IMR-90 (cell line): ENCODE measurements around the gene ACADS. TPM values are rescaled to one million over a fixed set of nuclear protein-coding genes. Genes with fewer than 3 reads are reported as not detected.

ENCODE experiments used
- ATAC-seq: fragments of 200-7000 bp; cut with Tn5 transposase; 2 replicates; pipeline ENCODE4 v1.9.1; 2020; ENCODE audit warnings: low read depth, mild to moderate bottlenecking, moderate library complexity
- BruUV-seq: library from RNA; stranded (reverse); fragments of 400-500 nt; replicated peaks from 2 replicates; lab custom pipeline; 2021; lab: Mats Ljungman, UMichigan
- CTCF ChIA-PET: fragments of 300-600 bp; formaldehyde crosslinking; extraction: SDS; loops from one replicate; lab custom pipeline; 2021; ENCODE audit warnings: antibody characterized with exemption; lab: Yijun Ruan, JAX
- POLR2A ChIA-PET: fragments of 300-600 bp; sonication (Branson Sonifier 250); formaldehyde crosslinking; loops from one replicate; lab custom pipeline; 2022; ENCODE audit warnings: antibody characterized with exemption; ENCODE audit not compliant: unreplicated experiment; lab: Charles Lee
- DNase-seq: peaks from one replicate; pipeline ENCODE4 v3.0.0; 2013
- H2AFZ ChIP-seq: replicated peaks from 2 replicates; pipeline ENCODE3; 2013; ENCODE audit warnings: low read length, mild to moderate bottlenecking; ENCODE audit not compliant: poor library complexity
- H2AK5ac ChIP-seq: 2 replicates; pipeline ENCODE4 v1.6.1; 2013; ENCODE audit warnings: low read depth, low read length, inconsistent platforms
- H2AK9ac ChIP-seq: replicated peaks from 2 replicates; pipeline ENCODE3; 2013; ENCODE audit warnings: mild to moderate bottlenecking, low read depth, low read length, moderate library complexity; ENCODE audit not compliant: poor library complexity
- H2BK120ac ChIP-seq: 2 replicates; pipeline ENCODE4 v1.6.1; 2013; ENCODE audit warnings: low read depth, low read length, inconsistent platforms
- H2BK15ac ChIP-seq: 3 replicates; pipeline ENCODE4 v1.6.1; 2013; ENCODE audit warnings: low read depth, low read length, inconsistent platforms
- H2BK20ac ChIP-seq: 2 replicates; pipeline ENCODE4 v1.6.1; 2013; ENCODE audit warnings: low read depth, mild to moderate bottlenecking, inconsistent platforms, low read length, moderate library complexity
- H2BK5ac ChIP-seq: 2 replicates; pipeline ENCODE4 v1.6.1; 2013; ENCODE audit warnings: mild to moderate bottlenecking, low read depth, low read length, inconsistent platforms; ENCODE audit not compliant: poor library complexity, severe bottlenecking
- H3K14ac ChIP-seq: replicated peaks from 2 replicates; pipeline ENCODE4 v1.6.1; 2013; ENCODE audit warnings: low read depth, low read length, inconsistent platforms
- H3K18ac ChIP-seq: 2 replicates; pipeline ENCODE4 v1.6.1; 2013; ENCODE audit warnings: low read depth, low read length, control low read depth
- H3K23ac ChIP-seq: 2 replicates; pipeline ENCODE4 v1.6.1; 2013; ENCODE audit warnings: low read depth, low read length, inconsistent platforms
- H3K27ac ChIP-seq: 2 replicates; pipeline ENCODE4 v1.5.1; 2013; ENCODE audit warnings: mild to moderate bottlenecking, control low read depth, low read length; ENCODE audit not compliant: insufficient read depth
- H3K27me3 ChIP-seq: 2 replicates; pipeline ENCODE4 v1.6.1; 2013; ENCODE audit warnings: low read length; ENCODE audit not compliant: control insufficient read depth, insufficient read depth
- H3K36me3 ChIP-seq: 2 replicates; pipeline ENCODE4 v1.6.1; 2013; ENCODE audit warnings: low read length, mixed read lengths; ENCODE audit not compliant: control insufficient read depth, insufficient read depth
- H3K4ac ChIP-seq: 2 replicates; pipeline ENCODE4 v1.6.1; 2013; ENCODE audit warnings: low read depth, low read length, inconsistent platforms
- H3K4me1 ChIP-seq: 2 replicates; pipeline ENCODE4 v1.6.1; 2013; ENCODE audit warnings: low read length, mixed read lengths; ENCODE audit not compliant: control insufficient read depth, insufficient read depth
- H3K4me2 ChIP-seq: 2 replicates; pipeline ENCODE4 v1.6.1; 2013; ENCODE audit warnings: low read depth, mild to moderate bottlenecking, control low read depth, low read length, moderate library complexity
- H3K4me3 ChIP-seq: 2 replicates; pipeline ENCODE4 v1.5.1; 2013; ENCODE audit warnings: low read depth, mild to moderate bottlenecking, control low read depth, low read length, moderate library complexity; ENCODE audit not compliant: insufficient read depth
- H3K56ac ChIP-seq: 2 replicates; pipeline ENCODE4 v1.6.1; 2013; ENCODE audit warnings: low read length, inconsistent platforms; ENCODE audit not compliant: insufficient read depth; ENCODE audit errors: extremely low read depth
- H3K79me1 ChIP-seq, 2 experiments: 2 replicates each; pipeline ENCODE4 v1.6.1; 2013; ENCODE audit warnings: low read length in 2 of 2, inconsistent platforms in 1 of 2, low read depth in 1 of 2
- H3K9ac ChIP-seq: 2 replicates; pipeline ENCODE4 v1.6.1; 2013; ENCODE audit warnings: low read depth, low read length, control low read depth
- H3K9me1 ChIP-seq: 2 replicates; pipeline ENCODE4 v1.6.1; 2013; ENCODE audit warnings: low read length, inconsistent platforms; ENCODE audit not compliant: insufficient read depth
- H3K9me3 ChIP-seq: 2 replicates; pipeline ENCODE4 v1.6.1; 2013; ENCODE audit warnings: low read length; ENCODE audit not compliant: control insufficient read depth, insufficient read depth
- H4K20me1 ChIP-seq: 2 replicates; pipeline ENCODE4 v1.6.1; 2013; ENCODE audit warnings: low read length, inconsistent platforms; ENCODE audit not compliant: insufficient read depth
- H4K5ac ChIP-seq: 2 replicates; pipeline ENCODE4 v1.6.1; 2013; ENCODE audit warnings: mild to moderate bottlenecking, low read depth, low read length, control low read depth
- H4K8ac ChIP-seq, 2 experiments: 2 replicates each; pipeline ENCODE4 v1.6.1; 2013; ENCODE audit warnings: low read depth in 2 of 2, low read length in 2 of 2, control low read depth in 1 of 2, inconsistent platforms in 1 of 2
- H4K91ac ChIP-seq: 2 replicates; pipeline ENCODE4 v1.6.1; 2013; ENCODE audit warnings: low read depth, low read length, inconsistent platforms; ENCODE audit not compliant: insufficient read depth
- BHLHE40 ChIP-seq: fragments of 150-350 bp; IDR thresholded peaks from 2 replicates; pipeline ENCODE4 v1.6.1; 2016; ENCODE audit warnings: mild to moderate bottlenecking, low read depth, low read length
- CEBPB ChIP-seq: IDR thresholded peaks from 2 replicates; pipeline ENCODE4 v1.6.1; 2012; ENCODE audit warnings: low read depth, low read length, improper control_type of control experiment
- CHD1 ChIP-seq: IDR thresholded peaks from 2 replicates; pipeline ENCODE4 v1.6.1; 2012; ENCODE audit warnings: low read depth, low read length, improper control_type of control experiment
- CTCF ChIP-seq: conservative IDR thresholded peaks from 2 replicates; pipeline ENCODE4 v1.5.1; 2012; ENCODE audit warnings: mild to moderate bottlenecking, low read depth, low read length, improper control_type of control experiment
- ELK1 ChIP-seq: fragments of 150-350 bp; IDR thresholded peaks from 2 replicates; pipeline ENCODE4 v1.6.1; 2016; ENCODE audit warnings: low read depth, mild to moderate bottlenecking, low read length, moderate library complexity, borderline replicate concordance
- FOS ChIP-seq: fragments of 150-350 bp; IDR thresholded peaks from 2 replicates; pipeline ENCODE4 v1.6.1; 2016; ENCODE audit warnings: low read depth, low read length
- MAFK ChIP-seq: IDR thresholded peaks from 2 replicates; pipeline ENCODE4 v1.6.1; 2012; ENCODE audit warnings: low read depth, low read length, improper control_type of control experiment
- MAZ ChIP-seq: IDR thresholded peaks from 2 replicates; pipeline ENCODE4 v1.6.1; 2012; ENCODE audit warnings: low read depth, mild to moderate bottlenecking, low read length, improper control_type of control experiment, moderate library complexity, borderline replicate concordance
- MXI1 ChIP-seq: IDR thresholded peaks from 2 replicates; pipeline ENCODE4 v1.6.1; 2012; ENCODE audit warnings: low read depth, mild to moderate bottlenecking, low read length, moderate library complexity, borderline replicate concordance
- NFE2L2 ChIP-seq: fragments of 150-350 bp; IDR thresholded peaks from 2 replicates; pipeline ENCODE4 v1.6.1; 2016; ENCODE audit warnings: low read depth, mild to moderate bottlenecking, low read length
- POLR2A ChIP-seq: IDR thresholded peaks from 2 replicates; pipeline ENCODE4 v1.6.1; 2012; ENCODE audit warnings: mild to moderate bottlenecking, low read depth, low read length
- RAD21 ChIP-seq: IDR thresholded peaks from 2 replicates; pipeline ENCODE4 v1.6.1; 2012; ENCODE audit warnings: low read length, improper control_type of control experiment
- RCOR1 ChIP-seq: IDR thresholded peaks from 2 replicates; pipeline ENCODE4 v1.6.1; 2012; ENCODE audit warnings: mild to moderate bottlenecking, low read length, improper control_type of control experiment; ENCODE audit not compliant: insufficient replicate concordance
- RFX5 ChIP-seq: IDR thresholded peaks from 2 replicates; pipeline ENCODE4 v1.8.0; 2012; ENCODE audit warnings: low read depth, mild to moderate bottlenecking, low read length, moderate library complexity
- SMC3 ChIP-seq: fragments of 150-350 bp; IDR thresholded peaks from 2 replicates; pipeline ENCODE4 v1.6.1; 2016; ENCODE audit warnings: low read depth, mild to moderate bottlenecking, antibody characterized with exemption, low read length, moderate library complexity
- USF2 ChIP-seq: fragments of 150-350 bp; IDR thresholded peaks from 2 replicates; pipeline ENCODE4 v1.6.1; 2017; ENCODE audit warnings: mild to moderate bottlenecking, antibody characterized with exemption, low read length, low read depth
- dilution Hi-C: fragments of 300-500 bp; cut with HindIII; formaldehyde crosslinking; loops from one replicate; pipeline ENCODE4 v1.14.3; 2018; ENCODE audit warnings: low sequenced_read_pairs; ENCODE audit not compliant: unreplicated experiment
- in situ Hi-C: fragments of 300-500 bp; cut with MboI; formaldehyde crosslinking; loops from 3 replicates; pipeline ENCODE4 v1.14.3; 2019; ENCODE audit warnings: low sequenced_read_pairs, inconsistent platforms, mixed read lengths
- intact Hi-C: fragments of 100-400 bp; cut with micrococcal nuclease; formaldehyde crosslinking; loops from 2 replicates; pipeline ENCODE4 v1.10.0; 2022
- polyA plus RNA-seq, 3 experiments: library from polyadenylated mRNA; depleted of rRNA; stranded (reverse); fragments of >200 nt; gene quantifications; 2 replicates each; pipeline ENCODE4 v1.2.3, GENCODE V29; 2012; ENCODE audit warnings: low replicate concordance in 1 of 3
- total RNA-seq: library from RNA; depleted of rRNA; stranded (reverse); fragments of >200 nt; gene quantifications from 2 replicates; pipeline ENCODE4 v1.2.3, GENCODE V29; 2012

Gene ACADS
- total and polyA plus RNA-seq, 2 of the 4 experiments (the other 2 are of a cell fraction) = 2.9 to 5.5 TPM

GRCh38 chr12:120755269-120755668, 29.6 kb downstream of the ACADS start:
- Histone ChIP-seq H3K4ac (no peak overlapping the region), H3K79me1 (no peaks in the 10 kb centered on the region), H2AK5ac (no peak overlapping the region), H2BK20ac (no peak overlapping the region), H3K4me2 (no peak overlapping the region), H2BK120ac (no peak overlapping the region), H3K9me1 (no peaks in the 10 kb centered on the region), H3K27ac (no peak overlapping the region), H3K18ac (no peak overlapping the region), H2BK5ac (no peak overlapping the region), H4K8ac (no peak overlapping the region), H3K27me3 (peaks cover 5% of the 10 kb centered on the region; the same call in 1 of the 2 replicates), H3K36me3 (no peaks in the 10 kb centered on the region), H3K56ac (no peak overlapping the region), H3K14ac (no peak overlapping the region), H4K5ac (no peak overlapping the region), H3K9ac (no peak overlapping the region), H3K4me3 (no peak overlapping the region), H2AFZ (no peak overlapping the region), H2BK15ac (no peak overlapping the region), H2AK9ac (no peak overlapping the region), H3K9me3 (peaks cover 3% of the 10 kb centered on the region; the same call in 1 of the 2 replicates), H4K91ac (no peak overlapping the region), H3K4me1 (no peaks in the 10 kb centered on the region), H4K20me1 (no peaks in the 10 kb centered on the region), H3K23ac (no peak overlapping the region)
- dilution Hi-C loops (no loop called here), in situ Hi-C loops (no loop called here), intact Hi-C loops (no loop called here)
- CTCF ChIA-PET = no interaction called here
- DNase-seq (no peak), ATAC-seq (no peak)
- POLR2A ChIA-PET = no interaction called here
- no TSS peak for BruUV-seq
- TF ChIP-seq POLR2A (no peak), FOS (no peak), ELK1 (no peak), MAZ (no peak), SMC3 (no peak), RFX5 (no peak), NFE2L2 (no peak), RCOR1 (no peak), USF2 (no peak), MAFK (no peak), CHD1 (no peak), MXI1 (no peak), BHLHE40 (no peak), CTCF (no peak), CEBPB (no peak), RAD21 (no peak)
